HG03565 (cell line): ENCODE measurements around the gene ATN1.
"Not testable (repeated sequence)": the region's sequence is repeated elsewhere in the genome, so short reads cannot be mapped to it uniquely, and the experiment has no call there.

ENCODE experiments used
- ATAC-seq: cut with Tn5 transposase; IDR thresholded peaks from one replicate; pipeline ENCODE4 v1.9.1; 2021; ENCODE audit warnings: mild to moderate bottlenecking, moderate library complexity; ENCODE audit not compliant: unreplicated experiment

The ATN1 gene, protein sequence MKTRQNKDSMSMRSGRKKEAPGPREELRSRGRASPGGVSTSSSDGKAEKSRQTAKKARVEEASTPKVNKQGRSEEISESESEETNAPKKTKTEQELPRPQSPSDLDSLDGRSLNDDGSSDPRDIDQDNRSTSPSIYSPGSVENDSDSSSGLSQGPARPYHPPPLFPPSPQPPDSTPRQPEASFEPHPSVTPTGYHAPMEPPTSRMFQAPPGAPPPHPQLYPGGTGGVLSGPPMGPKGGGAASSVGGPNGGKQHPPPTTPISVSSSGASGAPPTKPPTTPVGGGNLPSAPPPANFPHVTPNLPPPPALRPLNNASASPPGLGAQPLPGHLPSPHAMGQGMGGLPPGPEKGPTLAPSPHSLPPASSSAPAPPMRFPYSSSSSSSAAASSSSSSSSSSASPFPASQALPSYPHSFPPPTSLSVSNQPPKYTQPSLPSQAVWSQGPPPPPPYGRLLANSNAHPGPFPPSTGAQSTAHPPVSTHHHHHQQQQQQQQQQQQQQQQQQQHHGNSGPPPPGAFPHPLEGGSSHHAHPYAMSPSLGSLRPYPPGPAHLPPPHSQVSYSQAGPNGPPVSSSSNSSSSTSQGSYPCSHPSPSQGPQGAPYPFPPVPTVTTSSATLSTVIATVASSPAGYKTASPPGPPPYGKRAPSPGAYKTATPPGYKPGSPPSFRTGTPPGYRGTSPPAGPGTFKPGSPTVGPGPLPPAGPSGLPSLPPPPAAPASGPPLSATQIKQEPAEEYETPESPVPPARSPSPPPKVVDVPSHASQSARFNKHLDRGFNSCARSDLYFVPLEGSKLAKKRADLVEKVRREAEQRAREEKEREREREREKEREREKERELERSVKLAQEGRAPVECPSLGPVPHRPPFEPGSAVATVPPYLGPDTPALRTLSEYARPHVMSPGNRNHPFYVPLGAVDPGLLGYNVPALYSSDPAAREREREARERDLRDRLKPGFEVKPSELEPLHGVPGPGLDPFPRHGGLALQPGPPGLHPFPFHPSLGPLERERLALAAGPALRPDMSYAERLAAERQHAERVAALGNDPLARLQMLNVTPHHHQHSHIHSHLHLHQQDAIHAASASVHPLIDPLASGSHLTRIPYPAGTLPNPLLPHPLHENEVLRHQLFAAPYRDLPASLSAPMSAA (N-terminal part only)

DNA sequence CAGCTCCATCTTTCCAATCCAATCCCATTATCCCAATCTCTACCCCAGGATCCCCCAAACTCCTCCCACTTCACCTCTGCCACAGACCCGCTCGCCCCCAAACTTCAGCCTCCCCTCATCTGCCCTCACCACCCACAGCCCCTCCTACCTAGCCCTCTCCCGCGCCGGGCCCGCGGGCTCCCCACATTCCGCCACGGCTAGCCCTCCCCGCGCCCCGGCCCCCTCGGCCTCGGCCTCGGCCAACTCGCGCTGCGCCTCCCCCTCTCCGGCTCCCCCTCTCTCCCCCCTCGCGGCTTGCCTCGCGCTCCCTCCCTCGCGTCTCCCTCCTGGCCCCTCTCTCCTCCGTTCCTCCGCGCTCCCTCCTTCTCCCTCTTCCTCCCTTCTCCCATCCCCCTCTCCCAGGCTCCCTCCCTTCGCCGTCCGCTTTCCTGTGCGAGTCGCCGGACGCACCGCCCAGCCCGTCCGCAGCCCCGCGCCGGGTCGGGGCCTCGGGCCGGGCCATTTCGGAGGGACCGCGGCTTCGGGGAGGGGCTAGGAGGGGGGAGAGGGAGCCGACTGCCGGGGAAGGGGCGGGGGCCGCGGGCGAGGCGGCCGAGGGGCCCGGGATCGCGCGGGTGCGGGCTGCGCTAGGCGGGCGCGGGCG is at the start of gene ATN1:
TSS of gene ATN1 (plus strand) at position 581 of the 643 bp plus-strand sequence. CDS start 6,043 bp downstream, outside the sequence.
- ATAC-seq: no peak

DNA sequence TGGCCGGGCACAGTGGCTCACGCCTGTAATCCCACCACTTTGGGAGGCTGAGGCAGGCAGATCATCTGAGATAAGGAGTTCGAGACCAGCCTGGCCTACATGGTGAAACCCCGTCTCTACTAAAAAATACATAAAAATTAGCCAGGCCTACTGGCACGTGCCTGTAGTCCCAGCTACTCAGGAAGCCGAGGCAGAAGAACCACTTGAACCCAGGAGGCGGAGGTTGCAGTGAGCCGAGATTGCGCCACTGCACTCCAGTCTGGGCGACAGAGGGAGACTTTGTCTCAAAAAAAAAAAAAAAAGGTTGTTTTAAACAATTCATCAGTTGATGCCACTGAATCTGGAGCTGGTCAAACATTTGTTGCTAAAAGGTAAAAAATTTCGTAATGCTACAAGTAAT is 47.9 kb upstream of the ATN1 start:
- not testable (repeated sequence) for ATAC-seq

DNA sequence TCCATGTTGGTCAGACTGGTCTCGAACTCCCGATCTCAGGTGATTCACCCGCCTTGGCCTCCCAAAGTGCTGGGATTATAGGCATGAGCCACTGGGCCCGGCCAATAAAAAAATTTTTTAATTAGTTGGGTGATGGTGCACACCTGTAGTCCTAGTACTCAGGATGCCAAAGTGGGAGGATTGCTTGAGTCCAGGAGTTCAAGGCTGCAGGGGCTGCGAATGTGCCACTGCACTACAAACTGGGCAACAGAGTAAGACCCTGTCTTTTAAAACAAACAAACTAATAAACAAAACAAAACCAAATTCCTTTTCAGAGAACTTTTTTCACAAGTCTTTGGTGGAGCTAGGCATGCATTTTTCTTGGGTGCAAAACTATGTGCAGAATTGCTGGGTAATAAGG is 44.5 kb upstream of the ATN1 start:
- ATAC-seq: no peak

DNA sequence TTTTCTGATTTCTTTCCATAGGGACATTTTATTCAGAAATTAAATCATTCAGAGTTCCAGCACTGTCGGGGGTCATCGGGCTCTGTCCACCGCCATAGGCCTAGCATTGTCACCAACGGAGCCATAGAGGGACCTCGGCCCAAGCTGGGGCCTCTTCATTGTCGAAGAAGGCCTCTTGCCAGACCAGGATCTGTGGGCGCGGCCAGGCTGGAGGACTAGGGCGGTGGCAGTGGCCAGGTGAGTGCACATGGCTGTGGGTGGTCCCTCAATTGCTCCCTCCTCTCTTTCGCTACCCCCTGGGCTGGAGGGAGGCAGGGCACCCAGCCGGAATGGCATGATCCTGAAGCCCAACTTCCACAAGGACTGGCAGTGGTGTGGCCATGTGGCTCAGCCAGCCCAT is 44.1 kb upstream of the ATN1 start:
- ATAC-seq: no peak

DNA sequence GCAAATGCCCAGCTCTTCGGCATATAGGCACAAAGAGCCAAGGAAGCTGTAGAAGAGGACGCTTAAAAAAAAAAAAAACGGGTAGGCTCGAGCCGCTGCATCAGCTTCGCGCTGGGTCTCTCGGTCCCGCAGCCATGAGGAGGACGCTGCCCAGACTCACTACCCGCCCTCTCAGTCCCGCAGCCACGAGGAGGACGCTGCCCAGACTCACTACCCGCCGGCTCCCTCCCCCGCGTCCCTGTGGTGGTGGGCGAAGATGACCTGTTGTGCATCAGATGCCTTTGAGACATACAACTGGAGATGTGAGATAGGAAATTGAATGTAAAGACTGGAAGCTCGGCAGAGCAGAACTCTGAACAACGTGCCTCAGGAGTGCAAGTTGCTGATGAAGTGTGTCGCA is 43.2 kb upstream of the ATN1 start:
- ATAC-seq: no peak

DNA sequence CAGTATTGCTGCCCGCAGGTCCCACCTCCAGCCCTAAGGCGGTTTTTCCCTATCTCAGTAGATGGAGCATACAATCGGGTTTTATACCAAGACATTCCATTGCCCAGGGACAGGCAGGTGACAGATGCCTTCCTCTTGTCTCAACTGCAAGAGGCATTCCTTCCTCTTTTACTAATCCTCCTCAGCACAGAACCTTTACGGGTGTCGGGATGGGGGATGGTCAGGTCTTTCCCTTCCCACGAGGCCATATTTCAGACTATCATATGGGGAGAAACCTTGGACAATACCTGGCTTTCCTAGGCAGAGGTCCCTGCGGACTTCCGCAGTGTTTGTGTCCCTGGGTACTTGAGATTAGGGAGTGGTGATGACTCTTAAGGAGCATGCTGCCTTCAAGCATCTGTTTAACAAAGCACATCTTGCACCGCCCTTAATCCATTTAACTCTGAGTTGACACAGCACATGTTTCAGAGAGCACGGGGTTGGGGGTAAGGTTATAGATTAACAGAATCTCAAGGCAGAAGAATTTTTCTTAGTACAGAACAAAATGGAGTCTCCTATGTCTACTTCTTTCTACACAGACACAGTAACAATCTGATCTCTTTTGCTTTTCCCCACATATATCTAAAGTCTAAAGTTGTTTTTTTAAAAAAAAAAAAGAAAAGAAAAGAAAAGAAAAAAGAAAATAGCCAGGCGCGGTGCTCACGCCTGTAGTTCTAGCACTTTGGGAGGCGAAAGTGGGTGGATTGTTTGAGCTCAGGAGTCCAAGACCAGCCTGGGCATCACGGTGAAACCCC is 41.4 kb upstream of the ATN1 start:
- not testable (repeated sequence) for ATAC-seq

DNA sequence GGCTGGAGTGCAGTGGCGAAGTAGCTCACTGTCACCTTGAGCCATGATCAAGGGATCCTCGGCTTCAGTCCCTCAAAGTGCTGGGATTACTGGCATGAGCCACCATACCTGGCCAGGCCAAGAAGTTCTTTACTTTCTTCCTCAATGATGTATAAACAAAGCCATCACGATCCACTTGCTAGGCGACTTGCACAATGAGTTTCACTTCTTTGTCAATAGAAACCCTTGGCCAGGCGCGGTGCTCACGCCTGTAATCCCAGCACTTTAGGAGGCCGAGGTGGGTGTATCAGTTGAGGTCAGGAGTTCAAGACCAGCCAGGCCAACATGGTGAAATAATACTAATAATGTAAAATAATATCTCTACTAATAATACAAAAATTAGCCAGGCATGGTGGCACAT is 40.3 kb upstream of the ATN1 start:
- ATAC-seq: no peak

DNA sequence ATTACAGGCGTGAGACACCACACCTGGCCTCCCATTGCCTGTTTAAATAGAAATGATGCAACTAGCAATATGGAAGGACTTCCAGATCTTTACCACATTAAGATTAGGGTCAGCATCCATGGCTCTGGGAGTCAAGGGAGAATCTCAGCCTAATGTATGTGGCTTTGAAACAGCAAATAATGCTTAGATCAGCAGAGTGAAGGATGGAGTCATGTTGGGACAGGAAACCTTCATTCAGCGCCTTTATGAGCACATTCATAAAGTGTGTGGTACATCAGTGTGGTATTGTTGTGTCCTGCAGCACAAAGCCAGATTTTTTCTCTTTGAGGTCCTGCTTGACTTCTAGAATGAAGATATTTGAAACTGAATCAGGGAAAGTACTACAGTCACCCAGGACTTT is 39.4 kb upstream of the ATN1 start:
- no peak for ATAC-seq

DNA sequence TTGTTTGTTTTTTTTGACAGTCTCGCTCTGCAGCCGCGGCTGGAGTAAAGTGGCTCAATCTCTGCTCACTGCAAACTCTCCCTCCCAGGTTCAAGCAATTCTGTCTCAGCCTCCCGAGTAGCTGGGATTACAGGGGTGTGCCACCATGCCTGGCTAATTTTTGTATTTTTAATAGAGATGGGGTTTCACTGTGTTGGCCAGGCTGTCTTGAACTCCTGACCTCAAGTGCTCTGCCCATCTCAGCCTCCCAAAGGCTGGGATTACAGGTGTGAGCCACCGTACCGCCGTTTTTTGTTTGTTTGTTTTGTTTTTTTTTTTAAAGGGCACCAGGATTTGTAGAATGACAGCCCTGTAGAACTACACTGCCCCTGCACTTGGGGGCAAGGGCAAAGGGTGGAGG is 39.0 kb upstream of the ATN1 start:
- not testable (repeated sequence) for ATAC-seq

DNA sequence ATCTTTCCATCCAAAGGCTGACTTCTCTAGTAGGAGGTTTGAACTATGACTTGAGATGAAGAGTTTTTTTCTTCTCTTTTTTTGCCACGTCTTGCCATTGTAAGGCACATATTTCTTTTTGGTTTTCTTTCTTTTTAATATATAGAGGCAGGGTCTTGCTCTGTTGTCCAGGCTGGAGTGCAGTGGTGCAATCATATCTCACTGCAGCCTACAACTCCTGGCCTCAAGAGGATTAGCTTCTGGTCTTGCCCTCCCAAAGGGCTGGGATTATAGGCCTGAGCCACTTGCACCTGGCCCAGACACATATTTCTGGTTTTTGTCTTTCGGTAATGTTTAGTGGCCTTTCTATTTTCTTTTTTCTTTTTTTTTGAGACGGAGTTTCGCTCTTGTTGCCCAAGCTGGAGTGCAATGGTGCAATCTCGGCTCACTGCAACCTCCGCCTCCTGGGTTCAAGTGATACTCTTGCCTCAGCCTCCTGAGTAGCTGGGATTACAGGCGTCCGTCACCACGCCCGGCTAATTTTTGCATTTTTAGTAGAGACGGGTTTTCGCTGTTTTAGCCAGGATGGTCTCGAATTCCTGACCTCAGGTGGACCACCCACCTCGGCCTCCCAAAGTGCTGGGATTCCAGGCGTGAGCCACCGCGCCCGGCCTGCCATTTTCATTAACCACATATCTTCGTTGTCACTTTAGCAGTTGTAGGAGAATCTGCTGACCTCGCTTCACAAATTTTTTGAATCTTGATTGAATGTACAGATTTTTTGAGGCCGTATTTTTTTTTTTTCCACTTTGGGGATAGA is 37.8 kb upstream of the ATN1 start:
- not testable (repeated sequence) for ATAC-seq

DNA sequence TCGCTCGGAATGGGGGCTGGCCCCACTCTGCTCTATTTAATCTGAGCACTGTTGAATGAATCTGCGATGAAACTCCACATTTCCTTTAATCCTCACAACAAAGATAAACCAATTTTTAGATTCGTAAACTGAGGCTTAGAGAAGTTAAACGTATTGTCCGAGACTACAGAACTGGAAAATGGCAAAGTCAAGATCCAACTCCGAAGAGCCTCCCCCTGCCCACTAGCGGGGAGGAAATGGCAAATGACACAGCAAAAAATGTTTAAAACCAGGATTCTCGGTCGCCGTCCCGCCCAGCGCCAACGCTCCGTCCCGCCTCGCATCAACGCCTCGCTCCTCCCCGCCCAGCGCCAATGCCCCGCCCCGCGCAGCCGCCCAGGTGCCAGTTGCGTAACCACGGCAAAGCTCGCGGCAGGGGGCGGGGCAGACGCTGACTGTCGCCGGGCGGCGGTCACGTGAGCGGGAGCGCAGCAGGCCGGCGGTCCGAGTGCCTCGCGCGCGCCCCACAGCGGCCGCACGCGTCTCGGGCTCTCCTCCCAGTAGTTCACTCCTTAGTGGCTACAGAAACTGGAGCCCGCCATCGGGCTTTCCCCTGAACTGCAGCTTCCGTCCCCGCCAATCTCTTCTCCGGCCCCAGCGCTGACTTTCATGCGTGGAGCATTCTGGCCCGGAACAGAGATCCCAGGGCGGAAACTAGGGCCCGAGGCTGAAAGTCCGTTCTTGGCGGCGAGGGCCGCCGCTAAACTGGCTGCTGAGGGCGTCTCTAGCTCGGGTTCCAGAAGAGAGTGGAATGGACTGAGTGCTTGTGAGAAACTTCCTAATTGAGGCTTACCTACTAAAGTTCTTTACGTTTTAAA is 36.7 kb upstream of the ATN1 start:
- peak; percentile 91 for ATAC-seq

DNA sequence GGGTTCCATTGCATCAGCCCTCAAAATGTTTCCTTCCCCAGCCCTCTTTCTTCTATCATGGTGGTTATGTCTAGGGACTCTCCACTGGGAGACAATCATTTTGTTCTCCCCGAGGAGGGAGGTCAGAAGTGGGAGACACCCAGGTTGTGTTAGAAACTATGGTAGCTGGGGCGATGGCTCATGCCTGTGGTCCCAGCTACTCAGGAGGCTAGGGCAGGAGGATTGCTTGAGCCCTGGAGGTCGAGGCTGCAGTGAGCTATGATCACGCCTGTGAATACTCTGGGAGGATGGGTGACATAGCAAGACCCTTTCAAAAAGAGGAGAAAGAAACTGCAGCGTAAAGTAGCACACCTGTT is 36.1 kb upstream of the ATN1 start:
- no peak for ATAC-seq

DNA sequence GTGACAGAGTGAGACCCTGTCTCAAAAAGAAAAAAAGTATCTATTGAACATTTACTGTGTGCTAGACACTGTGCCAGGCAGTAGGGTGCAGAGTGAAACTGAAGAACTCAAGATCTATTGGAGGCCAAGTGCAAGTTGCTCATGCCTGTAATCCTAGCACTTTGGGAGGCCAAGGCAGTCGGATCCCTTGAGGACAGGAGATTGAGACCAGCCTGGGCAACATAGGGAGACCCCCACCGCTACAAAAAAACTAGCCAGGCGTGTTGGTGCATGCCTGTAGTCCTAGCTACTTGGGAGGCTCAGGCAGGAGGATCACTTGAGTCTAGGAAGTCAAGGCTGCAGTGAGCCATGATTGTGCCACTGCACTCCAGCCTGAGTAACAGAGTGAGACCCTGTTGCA is 35.1 kb upstream of the ATN1 start:
- not testable (repeated sequence) for ATAC-seq

DNA sequence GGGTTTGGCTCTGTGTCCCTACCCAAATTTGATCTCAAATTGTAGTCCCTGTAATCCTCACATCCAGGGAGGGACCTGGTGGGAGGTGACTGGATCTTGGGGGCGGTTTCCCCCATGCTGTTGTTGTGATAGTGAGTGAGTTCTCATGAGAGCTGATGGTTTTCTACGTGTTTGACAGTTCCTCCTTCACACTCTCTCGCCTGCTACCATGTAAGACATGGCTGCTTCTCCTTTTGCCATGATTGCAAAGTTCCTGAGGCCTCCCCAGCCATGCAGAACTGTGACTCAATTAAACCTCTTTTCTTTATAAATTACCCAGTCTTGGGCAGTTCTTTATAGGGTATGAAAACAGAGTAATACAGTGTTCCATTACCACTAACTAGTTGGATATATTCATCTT is 33.4 kb upstream of the ATN1 start:
- no peak for ATAC-seq

DNA sequence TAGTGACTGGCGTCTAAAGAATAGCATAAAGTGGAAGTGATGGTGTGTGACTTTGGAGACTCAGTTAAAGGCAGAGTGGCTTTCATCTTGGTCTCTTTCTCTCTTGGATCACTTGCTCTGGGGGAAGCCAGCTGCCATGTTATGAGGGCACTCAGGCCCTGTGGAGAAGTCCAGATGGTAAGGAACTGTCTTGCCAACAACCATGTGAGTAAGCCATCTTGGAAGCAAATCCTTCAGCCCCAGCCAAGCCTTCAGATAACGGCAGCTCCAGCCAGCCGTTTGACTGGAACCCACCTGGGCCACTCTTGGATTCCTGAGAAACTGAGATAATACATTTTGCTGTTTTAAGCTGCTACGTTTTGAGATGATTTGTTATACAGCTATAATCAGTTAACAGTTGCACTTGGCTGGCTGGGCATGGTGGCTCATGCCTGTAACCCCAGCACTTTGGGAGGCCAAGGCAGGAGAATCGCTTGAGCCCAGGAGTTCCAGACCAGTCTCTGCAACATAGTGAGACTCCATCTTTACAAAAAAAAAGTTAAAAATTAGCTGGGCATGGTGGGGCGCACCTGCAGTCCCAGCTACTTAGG is 30.8 kb upstream of the ATN1 start:
- ATAC-seq: no peak

DNA sequence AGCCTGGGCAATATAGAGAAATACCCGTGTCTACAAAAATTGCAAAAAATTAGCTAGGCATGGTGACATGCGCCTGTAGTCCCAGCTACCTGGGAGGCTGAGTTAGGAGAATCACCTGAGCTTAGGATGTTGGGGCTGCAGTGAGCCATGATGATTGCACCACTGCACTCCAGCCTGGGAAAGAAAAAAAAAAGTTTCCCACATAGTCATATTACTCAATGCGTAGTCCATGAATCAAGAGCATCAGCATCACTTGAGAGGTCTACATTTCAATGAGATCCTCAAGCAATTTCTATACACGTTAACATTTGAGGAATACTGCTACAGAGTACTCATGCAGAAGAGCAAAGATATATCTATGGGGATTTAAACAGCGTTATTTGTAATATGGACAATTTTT is 28.3 kb upstream of the ATN1 start:
- no peak for ATAC-seq

DNA sequence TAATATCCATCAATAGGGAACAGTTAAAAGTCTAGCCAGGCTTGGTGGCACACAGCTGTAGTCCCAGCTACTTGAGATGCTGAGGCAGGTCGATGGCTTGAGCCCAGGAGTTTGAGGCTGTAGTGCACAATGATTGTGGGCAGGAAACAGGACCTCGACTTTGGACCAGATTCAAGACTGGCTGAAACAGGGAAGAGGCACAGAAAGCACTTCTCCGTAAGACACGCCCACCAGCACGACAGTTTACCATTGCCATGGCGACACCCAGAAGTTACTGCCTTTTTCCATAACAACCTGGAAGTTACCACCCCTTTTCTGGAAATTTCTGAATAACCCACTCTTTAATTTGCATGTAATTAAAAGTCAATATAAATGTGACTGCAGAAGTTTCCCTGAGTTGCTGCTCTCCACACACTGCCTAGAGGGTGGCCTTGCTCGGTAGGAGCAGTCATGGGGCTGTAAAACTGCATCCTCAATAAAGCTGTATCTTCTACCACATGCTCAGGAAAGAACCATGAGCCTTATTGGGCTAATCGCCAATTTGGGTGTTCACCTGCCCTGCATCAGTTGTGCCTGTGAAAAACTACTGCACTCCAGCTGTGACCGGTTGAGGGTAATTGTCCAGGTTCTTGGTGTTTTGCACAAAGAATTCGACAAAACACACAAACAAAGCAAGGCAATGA is 27.8 kb upstream of the ATN1 start:
- no peak for ATAC-seq

DNA sequence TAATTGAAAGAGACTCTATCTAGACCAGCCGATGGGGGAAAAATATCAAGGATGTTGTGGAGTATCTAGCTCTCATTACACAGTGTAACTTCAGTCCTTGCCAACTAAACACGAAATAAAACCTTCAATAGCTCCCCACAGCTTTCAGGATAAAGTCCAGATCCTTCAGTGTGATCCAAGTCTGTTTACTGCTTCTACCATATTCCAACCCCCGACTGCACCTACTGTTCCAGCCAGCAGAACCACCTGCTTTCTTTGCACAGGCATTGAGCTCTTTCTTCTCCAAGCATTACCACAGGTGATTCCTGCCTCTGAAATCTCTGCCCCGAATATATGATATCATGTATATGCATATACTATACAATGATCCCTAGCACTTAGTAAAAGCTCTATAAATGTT is 25.3 kb upstream of the ATN1 start:
- ATAC-seq: no peak
